DMS153 (cell line): Measurements from ENCODE around the gene USP2.
"Not testable (repeated sequence)": the region's sequence is repeated elsewhere in the genome, so short reads cannot be mapped to it uniquely, and the experiment has no call there.

Experiments used
- DNase-seq: peaks from one replicate; lab custom pipeline; 2025; lab: John Stamatoyannopoulos, UW

USP2 gene

GRCh38 chr11:119414321-119414720, 32.8 kb upstream of the USP2 start:
- DNase-seq, result no peak

- no peak for DNase-seq
Measured at GRCh38 chr11:119412072-119412471, 30.6 kb upstream of the USP2 start.

- no peak for DNase-seq
Measured at GRCh38 chr11:119410501-119410900, 29.0 kb upstream of the USP2 start.

GRCh38 chr11:119409731-119410130, 28.2 kb upstream of the USP2 start:
- no peak for DNase-seq

- DNase-seq, result no peak
Measured at GRCh38 chr11:119406005-119406404, 24.5 kb upstream of the USP2 start.

- not testable (repeated sequence) for DNase-seq
Measured at GRCh38 chr11:119405448-119405847, 24.0 kb upstream of the USP2 start.

GRCh38 chr11:119404872-119405271, 23.4 kb upstream of the USP2 start:
- DNase-seq, result no peak

- DNase-seq, result no peak
Measured at GRCh38 chr11:119403021-119403420, 21.5 kb upstream of the USP2 start.

- no peak for DNase-seq
Measured at GRCh38 chr11:119402470-119402869, 21.0 kb upstream of the USP2 start.

GRCh38 chr11:119400860-119401259, 19.4 kb upstream of the USP2 start:
- DNase-seq, result no peak

GRCh38 chr11:119397740-119398139, 16.2 kb upstream of the USP2 start:
- DNase-seq, result no peak

- DNase-seq, result no peak
Measured at GRCh38 chr11:119396835-119397234, 15.3 kb upstream of the USP2 start.

- DNase-seq, result no peak
Measured at GRCh38 chr11:119391275-119391674, 9.8 kb upstream of the USP2 start.

GRCh38 chr11:119389611-119390254, 8.2 kb upstream of the USP2 start:
- DNase-seq, result no peak

- no peak for DNase-seq
Measured at GRCh38 chr11:119388103-119388502, 6.6 kb upstream of the USP2 start.

GRCh38 chr11:119384332-119384731, 2.8 kb upstream of the USP2 start:
- DNase-seq, result no peak

- DNase-seq, result not testable (repeated sequence)
Measured at GRCh38 chr11:119382513-119382912, 1.0 kb upstream of the USP2 start.

- no peak for DNase-seq
Measured at GRCh38 chr11:119382101-119382500, 611 bp upstream of the USP2 start.

GRCh38 chr11:119380827-119381180, 686 bp downstream of the USP2 start:
- no peak for DNase-seq

- DNase-seq, result no peak
Measured at GRCh38 chr11:119380160-119380826, 1.2 kb downstream of the USP2 start.

- no peak for DNase-seq
Measured at GRCh38 chr11:119378851-119379465, 2.5 kb downstream of the USP2 start.

- DNase-seq, result no peak
Measured at GRCh38 chr11:119377961-119378667, 3.4 kb downstream of the USP2 start.
